ENCODE measurements around the gene BDKRB1.
A peak's percentile ranks its signal among the peaks of the same experiment; 100 is the strongest.

The BDKRB1 gene

DNA sequence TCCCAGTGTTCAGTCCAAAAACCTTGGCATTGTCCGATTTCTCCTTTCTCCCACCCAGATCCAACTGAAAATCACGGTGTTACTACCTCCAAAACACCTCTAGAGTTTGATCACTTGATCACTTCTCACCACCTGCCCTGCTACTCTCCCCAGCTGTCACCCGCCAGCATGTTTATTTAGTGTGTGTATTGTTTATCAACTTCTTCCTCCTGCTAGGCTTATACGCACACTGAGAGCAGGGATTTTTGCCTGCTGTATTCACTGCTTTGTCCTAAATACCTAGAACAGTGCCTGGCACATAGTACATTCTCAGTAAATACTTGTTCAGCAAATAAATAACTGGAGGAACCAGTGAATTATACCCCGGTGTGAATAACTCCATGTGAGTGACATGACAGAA is 5.0 kb downstream of the BDKRB1 start:
- no peak for DNase-seq (ENCODE audit: low read depth in 2 of 3, low spot score in 2 of 3)

DNA sequence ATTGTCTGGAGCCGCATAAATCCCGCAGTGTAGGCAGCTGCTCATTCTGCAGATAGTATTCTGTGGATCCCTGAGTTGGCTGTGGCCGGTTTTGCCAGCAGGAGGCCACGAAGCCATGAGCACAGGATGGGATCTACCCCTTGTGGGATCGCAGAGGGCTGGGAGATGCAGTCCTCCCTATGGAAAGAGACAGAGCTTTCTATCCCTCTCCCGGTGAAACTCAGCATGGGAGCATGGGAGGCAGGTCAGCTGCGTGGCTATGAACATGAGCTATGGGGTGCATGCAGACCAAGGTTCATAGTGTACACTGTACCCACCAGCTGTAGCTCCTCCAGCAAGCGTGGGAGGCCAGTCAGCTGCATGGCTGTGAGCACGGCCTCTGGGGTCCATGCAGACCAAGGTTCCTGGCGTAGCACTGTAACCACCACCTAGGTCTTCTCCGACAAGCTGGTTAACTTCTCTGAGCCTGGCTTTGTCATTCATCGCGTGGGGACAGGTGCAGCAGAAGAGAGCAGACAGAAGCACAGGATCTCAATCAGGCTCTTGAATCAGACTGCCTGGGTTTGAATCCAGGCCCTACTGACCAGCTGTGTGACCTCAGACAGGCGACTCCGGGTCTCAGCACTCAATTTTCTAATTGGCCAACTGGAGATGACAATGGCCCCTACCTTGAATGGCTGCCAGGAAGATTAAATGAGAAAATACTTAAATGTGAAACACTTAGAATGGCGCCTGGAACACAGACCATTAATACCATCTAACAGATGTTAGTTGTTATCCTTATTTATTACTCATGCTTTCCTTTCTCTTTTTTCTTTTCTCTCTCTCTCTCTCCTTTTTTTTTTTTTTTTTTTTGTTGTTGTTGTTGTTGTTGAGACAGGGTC is 6.0 kb downstream of the BDKRB1 start:
- DNase-seq (ENCODE audit: low read depth in 2 of 3, low spot score in 2 of 3), result no peak

DNA sequence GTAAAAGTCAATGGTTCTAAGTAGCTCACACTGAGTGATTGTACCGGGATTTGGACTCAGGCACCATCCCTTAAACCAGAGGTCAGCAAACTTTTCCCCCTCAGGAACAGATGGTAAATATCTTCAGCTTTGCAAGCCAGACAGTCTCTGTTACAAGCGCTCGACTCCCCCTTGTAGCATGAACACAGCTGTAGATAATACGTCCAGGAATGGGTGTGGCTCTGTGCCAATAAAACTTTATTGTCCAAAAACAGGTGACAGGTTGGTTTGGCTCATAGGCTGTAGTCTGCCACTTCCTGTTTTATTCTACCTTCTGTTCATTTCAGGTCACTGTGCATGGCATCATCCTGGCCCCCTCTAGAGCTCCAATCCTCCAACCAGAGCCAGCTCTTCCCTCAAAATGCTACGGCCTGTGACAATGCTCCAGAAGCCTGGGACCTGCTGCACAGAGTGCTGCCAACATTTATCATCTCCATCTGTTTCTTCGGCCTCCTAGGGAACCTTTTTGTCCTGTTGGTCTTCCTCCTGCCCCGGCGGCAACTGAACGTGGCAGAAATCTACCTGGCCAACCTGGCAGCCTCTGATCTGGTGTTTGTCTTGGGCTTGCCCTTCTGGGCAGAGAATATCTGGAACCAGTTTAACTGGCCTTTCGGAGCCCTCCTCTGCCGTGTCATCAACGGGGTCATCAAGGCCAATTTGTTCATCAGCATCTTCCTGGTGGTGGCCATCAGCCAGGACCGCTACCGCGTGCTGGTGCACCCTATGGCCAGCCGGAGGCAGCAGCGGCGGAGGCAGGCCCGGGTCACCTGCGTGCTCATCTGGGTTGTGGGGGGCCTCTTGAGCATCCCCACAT is 7.6 kb downstream of the BDKRB1 start:
- no peak for DNase-seq (ENCODE audit: low read depth in 2 of 3, low spot score in 2 of 3)

DNA sequence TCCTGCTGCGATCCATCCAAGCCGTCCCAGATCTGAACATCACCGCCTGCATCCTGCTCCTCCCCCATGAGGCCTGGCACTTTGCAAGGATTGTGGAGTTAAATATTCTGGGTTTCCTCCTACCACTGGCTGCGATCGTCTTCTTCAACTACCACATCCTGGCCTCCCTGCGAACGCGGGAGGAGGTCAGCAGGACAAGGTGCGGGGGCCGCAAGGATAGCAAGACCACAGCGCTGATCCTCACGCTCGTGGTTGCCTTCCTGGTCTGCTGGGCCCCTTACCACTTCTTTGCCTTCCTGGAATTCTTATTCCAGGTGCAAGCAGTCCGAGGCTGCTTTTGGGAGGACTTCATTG is 8.2 kb downstream of the BDKRB1 start:
- DNase-seq (ENCODE audit: low read depth in 2 of 3, low spot score in 2 of 3), result no peak

DNA sequence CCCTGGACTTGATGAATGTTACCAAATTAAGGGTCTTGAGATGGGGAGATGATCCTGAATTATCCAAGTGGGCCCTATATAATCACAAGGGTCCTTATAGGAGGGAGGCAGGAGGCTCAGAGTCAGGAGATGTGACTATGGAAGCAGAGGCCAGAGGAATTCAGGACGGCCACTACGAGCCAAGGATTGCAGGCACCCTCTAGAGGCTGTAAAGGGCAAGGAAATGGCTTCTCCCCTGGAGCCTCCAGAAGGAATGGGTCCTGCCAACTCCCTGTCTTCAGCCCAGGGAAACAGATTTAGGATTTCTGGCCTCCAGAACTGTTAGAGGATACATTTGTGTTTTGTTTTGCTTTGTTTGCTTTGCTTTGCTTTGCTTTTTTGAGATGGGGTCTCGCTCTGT is 8.8 kb downstream of the BDKRB1 start:
- DNase-seq (ENCODE audit: low read depth in 2 of 3, low spot score in 2 of 3), result no peak

DNA sequence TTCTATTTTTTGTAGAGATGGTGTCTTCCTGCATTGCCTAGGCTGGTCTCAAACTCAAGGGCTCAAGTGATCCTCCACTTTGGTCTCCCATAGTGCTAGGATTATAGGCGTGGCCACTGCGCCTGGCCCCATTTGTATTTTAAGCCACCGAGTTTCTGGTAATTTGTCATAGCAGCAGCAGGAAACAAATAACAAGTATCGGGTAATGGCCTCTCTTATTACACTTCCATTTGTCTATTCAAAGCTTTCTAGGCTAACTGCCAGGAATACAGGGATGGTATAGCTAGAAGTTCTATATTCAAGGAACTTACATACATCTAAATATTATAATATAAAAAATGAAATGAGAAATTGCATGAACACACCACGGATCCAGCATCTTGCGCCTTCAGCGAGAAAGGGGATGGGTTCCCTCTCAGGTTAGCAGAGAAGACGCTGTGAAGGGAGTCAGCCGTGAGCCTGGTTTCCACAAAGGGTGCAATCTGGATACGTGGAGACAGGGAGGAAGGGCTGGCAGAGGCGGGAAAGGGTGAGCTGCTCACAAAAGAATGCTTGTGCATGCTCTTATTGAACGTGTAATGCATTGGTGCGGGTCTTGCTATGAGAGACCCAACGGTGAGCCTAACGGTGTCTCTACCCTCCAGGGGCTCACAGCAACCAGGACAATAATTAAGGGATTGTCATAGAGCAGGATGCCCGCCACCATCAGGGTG is 9.5 kb downstream of the BDKRB1 start:
- DNase-seq (ENCODE audit: low read depth in 2 of 3, low spot score in 2 of 3), result no peak

DNA sequence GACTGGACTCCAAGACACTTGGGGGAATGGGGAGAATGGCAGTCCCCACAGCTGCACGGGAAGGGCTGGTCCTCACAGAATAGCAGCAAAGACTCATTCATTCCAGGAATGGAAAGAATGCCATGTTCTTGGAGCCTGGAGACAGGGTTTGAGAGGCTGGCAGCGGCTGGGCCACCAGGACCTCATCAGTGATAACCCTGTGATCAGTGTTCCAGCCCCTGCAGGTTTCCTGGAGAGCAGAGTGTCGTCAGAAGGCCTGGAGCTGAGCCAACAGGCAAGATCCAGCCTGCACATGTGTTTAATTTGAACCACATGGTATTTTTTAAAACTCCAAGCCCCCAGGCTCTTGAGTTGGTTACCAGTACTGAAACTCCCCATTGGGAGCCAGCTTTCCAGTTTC is 11.3 kb downstream of the BDKRB1 start:
- DNase-seq (ENCODE audit: low read depth in 2 of 3, low spot score in 2 of 3), result no peak

DNA sequence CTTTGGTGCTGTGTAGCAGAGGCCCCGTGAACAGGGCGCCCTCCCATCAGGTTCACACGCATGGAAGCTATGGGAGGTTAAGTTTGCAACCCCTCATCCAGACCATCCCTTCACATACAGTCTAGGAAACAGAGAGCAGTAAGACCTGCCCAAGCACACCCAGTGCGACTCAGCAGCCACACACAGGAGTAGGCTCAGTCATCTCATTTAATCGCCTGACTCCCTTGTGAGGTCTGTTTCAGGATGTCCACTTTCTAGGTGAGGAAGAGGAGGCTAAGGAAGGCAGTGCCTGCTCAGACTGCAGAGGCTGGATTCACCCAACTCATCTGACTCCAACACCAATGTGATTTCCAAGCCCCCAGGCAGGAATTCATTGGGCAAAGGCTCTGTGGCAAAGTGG is 11.9 kb downstream of the BDKRB1 start:
- no peak for DNase-seq (ENCODE audit: low read depth in 2 of 3, low spot score in 2 of 3)

DNA sequence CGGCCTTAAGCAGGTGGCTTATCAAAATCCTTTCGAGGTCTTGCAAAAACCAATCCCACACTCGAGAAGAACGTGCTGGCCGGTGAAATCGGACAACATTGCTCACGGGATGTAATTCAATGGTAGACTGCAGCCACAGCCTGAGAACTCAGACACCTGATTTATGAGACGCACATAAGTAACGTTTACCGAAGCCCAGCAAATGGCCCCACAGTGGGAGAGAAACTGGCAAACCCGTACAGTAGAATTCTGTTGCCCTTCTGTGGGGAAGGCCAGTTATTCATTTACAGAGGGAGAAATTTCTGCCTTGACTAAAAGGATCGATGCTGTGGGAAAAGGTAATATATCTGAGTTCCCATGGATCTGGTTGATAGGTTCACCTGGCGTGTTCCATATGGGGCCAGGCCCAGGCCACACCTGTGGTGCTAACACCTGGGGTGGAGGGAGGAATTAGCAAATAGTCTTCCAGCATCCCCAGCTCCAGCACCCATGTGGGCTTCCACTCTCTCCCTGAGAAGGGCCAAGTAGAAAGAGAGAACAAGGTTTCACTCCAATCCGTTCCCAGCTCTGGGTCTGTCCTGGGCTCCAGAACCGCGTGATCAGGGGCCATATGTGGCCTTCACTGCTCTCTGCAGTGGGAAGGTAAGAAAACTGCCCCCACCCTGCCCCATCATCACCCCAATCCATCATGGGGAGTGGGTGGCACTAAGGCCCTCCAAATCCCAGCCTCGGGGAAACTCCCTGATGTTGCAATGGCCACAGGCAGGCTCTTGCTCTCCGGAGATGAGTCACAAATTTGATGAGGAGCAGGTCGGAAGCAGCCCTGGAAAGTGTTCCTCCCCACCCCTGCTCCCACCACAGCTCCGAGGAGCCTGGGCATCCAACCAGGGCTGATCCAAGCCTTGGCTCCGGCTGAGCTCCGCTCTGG is 12.7 kb downstream of the BDKRB1 start:
- no peak for DNase-seq (ENCODE audit: low read depth in 2 of 3, low spot score in 2 of 3)

DNA sequence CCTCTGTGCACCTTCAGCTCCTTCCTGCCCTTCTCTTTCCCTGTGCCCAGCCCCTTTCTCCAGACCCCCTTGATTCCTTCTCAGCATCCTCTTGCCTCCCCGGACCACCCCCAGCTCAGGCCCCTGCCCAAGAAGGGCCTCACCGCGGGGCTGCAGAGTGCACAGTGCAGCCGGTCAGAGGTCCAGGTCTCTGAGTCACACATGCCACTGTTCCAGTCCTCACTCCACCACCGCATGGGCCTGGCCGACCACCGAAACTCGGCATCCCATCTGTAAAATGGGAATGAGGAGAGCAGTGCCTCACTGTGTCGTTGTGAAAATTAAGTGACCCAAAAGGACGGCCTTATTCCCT is 13.3 kb downstream of the BDKRB1 start:
- DNase-seq (ENCODE audit: low read depth in 2 of 3, low spot score in 2 of 3), result no peak

DNA sequence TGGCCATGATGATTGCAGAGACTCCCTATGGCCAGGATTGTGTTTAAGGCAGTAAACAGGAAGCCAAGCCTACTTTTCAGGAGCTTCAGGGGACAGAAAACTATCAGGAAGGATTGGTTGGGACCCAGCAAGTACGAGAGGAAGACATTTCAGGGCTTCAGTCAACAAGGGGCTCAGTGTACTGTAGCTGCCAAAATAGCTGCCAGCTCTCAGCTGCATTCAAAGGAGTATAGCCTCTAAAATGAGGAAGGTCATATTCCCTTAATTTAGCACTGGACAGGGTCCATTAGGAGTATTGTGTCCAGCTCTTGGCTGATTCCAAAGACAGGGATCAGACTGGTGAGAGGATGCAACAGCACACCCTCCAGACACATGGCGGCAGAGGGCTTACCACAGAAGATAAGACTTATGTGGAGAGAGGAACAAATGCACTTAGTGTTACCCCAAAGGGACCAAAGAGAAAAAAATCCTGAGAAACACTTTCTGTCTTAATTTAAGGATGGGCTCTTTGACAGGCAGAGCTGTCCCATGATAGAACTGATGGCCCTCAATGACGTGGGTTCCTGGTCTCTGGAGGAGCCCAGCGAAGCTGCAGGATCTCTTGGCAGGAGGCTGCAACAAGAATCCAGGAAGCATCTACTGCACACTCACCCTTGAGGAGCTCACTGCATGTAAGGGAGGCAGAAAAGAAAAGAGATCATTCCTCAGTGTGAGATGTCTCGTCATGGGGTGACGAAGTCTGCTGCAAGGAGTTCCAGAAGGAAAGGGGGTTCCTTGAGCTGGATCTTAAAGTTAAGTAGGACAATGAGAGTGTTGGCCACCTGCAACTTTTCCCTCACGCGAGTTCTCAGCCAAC is 14.8 kb downstream of the BDKRB1 start:
- no peak for DNase-seq (ENCODE audit: low read depth in 2 of 3, low spot score in 2 of 3)

DNA sequence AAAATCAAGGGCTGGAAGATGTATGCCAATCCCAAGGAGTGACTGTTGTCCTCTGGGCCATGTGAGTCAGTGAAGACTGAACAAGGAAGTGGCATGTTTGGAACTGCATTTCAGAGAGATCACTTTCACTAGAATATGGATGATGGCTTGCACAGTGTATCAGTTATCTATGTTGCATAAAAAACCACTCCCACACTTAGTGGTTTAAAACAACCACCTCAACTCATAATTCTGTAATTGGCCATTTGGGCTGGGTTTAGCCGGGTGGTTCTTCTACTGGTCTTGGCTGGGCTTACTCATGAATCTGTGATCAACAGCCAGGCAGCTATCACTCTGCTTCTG is 15.4 kb downstream of the BDKRB1 start:
- no peak for DNase-seq (ENCODE audit: low read depth in 2 of 3, low spot score in 2 of 3)

DNA sequence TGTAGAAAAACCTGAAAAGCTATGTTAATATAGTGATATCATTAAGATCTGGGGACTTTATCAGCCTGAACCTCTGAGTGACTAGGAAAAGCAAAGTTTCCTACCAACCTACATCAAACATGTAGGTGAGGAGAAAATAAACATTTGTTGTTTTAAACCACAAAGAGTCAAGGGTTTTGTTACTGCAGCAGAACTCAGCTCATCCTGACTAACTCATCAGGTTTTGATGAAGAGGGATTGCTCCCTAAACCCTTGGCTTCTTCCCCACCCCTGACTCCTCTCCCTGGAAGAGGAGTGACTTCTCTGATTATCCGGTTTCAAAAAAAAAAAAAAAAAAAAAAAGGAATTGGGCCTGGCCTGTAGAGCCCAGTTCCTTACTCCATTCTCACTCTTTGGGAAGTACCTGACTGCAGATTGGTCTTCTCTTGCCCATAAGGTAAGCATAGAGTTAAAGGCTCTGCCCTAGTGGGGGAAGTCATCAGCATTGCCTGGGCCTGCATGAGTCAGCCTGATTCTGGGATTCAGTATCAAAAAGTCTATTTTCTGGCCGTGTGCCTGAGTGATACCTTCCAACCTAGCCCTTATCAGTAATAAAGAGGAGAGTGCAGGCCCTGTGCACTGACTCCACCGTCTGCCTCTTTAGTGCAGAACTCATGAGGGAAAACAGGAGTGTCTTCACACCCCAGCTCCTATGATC is 16.9 kb downstream of the BDKRB1 start:
- no peak for DNase-seq (ENCODE audit: low read depth in 2 of 3, low spot score in 2 of 3)

DNA sequence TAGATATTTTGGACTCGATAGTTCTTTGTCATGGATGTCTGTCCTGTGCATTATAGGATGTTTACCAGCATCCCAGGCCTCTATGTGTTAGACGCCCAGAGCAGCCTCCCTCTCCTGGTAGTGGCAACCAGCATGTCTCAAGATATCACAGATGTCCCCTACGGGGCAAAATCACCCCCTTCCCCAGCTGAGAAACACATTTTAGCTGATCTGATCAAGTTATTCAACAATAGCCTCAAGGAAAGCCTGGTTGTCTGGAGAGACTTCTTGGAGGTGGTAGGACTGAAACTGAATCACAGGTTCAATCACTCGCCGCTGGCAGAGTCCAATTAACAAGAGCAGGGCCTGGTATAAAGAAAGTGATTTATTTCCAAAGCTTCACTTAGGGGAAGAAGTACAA is 17.6 kb downstream of the BDKRB1 start:
- no peak for DNase-seq (ENCODE audit: low read depth in 2 of 3, low spot score in 2 of 3)

DNA sequence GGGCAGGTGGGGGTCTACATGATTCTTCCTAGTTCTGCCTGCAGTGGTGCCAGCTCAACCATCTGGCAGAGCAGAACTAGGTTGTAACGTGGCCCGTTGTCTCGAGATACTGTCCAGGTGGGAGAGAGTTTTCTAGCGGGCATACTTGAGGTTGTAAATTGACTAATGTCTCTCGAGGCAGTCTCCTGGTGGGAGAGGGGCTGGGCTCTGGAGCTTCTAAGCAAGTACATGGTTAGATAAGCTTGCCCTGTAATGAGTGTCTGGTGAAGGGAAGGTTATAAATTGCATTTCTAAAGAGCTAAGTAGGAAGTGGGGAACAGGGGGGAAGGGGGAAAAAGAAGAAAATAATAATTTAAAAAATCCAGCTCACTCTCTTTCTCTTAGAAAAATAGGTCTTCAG is 18.1 kb downstream of the BDKRB1 start:
- DNase-seq (ENCODE audit: low read depth in 2 of 3, low spot score in 2 of 3), result no peak

DNA sequence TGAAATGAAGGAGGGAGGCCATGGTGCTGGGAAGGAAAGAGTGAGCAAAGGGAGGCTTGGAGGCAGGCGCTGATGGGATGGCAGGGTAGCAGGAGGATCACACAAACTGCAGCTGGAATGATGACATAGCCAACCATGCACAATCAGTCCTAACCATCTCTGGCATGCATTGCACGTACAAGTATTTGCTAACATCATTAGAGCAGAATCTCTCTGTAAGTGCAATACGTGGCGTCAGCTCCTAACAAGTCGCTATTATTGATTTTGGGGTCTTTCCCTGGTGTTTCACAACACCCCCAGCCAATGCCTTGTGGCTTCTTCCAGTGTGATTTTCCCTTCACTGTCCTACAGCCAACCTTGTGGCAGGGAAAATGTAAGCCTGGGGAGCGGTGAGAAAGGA is 18.5 kb downstream of the BDKRB1 start:
- no peak for DNase-seq (ENCODE audit: low read depth in 2 of 3, low spot score in 2 of 3)

DNA sequence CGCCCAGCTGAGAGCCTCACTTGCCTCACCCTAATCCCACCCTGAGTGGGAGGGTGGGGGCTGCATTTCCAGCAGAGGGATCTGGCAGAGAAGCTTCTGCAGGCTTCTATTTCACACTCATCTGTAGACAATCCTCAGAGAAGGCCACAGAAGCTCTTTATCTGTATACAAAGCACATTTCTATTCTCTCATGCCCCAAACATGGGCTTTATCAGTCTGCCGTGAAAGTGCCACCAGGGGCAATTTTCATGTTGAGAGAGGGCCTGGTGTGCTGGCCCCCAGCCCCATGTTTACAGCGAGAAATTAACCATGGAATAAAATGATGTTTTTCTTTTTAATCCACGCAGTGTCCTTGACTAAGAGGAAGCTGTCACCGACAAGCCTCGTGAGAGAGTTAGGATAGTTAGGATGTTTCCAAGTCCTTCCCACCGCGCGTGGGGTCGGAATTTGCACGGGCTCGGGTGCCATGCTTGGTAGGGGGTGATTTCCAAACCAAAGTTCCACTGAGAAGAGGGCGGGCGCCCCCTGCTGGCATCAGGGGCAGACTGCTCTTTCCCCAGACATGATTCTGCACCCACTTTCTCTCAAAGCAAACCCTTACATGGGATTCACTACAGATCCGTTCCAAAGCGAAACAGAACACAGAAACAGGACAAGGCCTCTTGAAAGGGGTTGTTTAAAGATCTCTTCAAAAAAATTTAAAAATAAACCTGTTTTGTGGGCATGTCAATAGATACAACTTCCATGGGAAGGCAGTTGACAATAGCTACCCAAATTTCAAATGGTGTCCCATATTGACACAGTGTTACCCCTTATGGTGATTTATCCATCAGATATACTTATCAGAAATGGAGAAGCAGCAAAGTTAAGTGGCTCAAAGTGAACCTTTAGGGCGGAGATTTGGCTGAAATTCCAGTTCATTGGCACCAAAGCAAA is 19.4 kb downstream of the BDKRB1 start:
- peak; percentile 22 to 61 (median 53) for DNase-seq (ENCODE audit: low read depth in 2 of 3, low spot score in 2 of 3)

DNA sequence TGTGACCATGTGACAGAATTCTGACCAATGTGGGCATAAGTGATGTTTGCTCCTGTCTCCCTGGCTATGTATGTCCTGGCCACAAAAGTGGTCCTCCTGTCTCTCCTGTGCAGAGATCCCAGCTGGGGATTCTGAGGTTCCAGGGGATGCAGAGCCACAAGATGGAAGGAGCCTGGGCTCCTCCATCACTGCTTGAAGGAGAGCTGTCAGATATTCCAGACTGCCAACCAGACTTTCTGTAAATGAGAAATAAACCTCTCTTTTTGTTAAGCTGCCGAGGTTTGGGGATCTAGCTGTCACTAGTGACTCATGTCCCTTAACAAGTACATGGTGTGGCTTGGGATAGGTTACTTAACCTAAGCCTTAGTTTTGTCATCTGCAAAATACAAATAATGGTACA is 21.9 kb downstream of the BDKRB1 start:
- DNase-seq (ENCODE audit: low read depth in 2 of 3, low spot score in 2 of 3), result no peak

Measured in activated CD8-positive, alpha-beta memory T cell treated with anti-CD3 and anti-CD28 coated beads for 48 hours (primary cell).